A549 (cell line): ENCODE results near the gene POLR2H. TPM values are rescaled to one million over a fixed set of nuclear protein-coding genes. Genes with fewer than 3 reads are reported as not detected.

Experiments
- ATAC-seq, 2 experiments: fragments of 200-7000 bp in 1 of 2; fragments of >200 bp in 1 of 2; cut with Nextera tagmentation in 1 of 2; cut with Tn5 transposase in 1 of 2; 3 replicates each; pipeline versions ENCODE4 v1.8.0 to v1.9.1; 2018 to 2020; ENCODE audit warnings: mild to moderate bottlenecking in 1 of 2, moderate library complexity in 1 of 2
- CTCF ChIA-PET: fragments of 300-600 bp; sonication (Branson Sonifier 250); formaldehyde crosslinking; extraction: SDS; loops from one replicate; lab custom pipeline; 2021; ENCODE audit warnings: antibody characterized with exemption, inconsistent platforms; lab: Yijun Ruan, JAX
- POLR2A ChIA-PET: fragments of 350-600 bp; formaldehyde crosslinking; extraction: SDS; loops from one replicate; lab custom pipeline; 2021; ENCODE audit warnings: antibody characterized with exemption, inconsistent platforms; lab: Yijun Ruan, JAX
- DNase-seq, 2 experiments: peaks; one replicate each; pipeline versions ENCODE4 v3.0.0 to v3.0.0-alpha.2; 2011 to 2016; ENCODE audit warnings: low read depth in 1 of 2, low spot score in 1 of 2
- FAIRE-seq: peaks from 2 replicates; lab custom pipeline; 2011; peaks lifted over from hg19 to GRCh38; lab: Jason Lieb, UNC
- H3K27ac ChIP-seq, 2 experiments: fragments of >200 bp; sonication (Bioruptor Twin); formaldehyde crosslinking; 3 replicates each; pipeline ENCODE4 v1.5.1; 2016 to 2017
- H3K4me1 ChIP-seq: fragments of >200 bp; sonication (Bioruptor Twin); formaldehyde crosslinking; 3 replicates; pipeline ENCODE4 v1.6.1; 2016
- H3K4me2 ChIP-seq: fragments of >200 bp; sonication (Bioruptor Twin); formaldehyde crosslinking; 3 replicates; pipeline ENCODE4 v1.6.1; 2016
- H3K4me3 ChIP-seq: fragments of >200 bp; sonication (Bioruptor Twin); formaldehyde crosslinking; 3 replicates; pipeline ENCODE4 v1.5.1; 2016
- H3K9me3 ChIP-seq: fragments of >200 bp; sonication (Bioruptor Twin); formaldehyde crosslinking; 3 replicates; pipeline ENCODE4 v1.6.1; 2016
- ATOH8 ChIP-seq: fragments of 250-450 bp; sonication (Bioruptor Pico); IDR thresholded peaks from 2 replicates; pipeline ENCODE4 v1.5.0; 2020; ENCODE audit warnings: low read depth, mild to moderate bottlenecking, moderate library complexity
- BCL3 ChIP-seq: fragments of >200 bp; sonication (Bioruptor Twin); formaldehyde crosslinking; IDR thresholded peaks from 3 replicates; pipeline ENCODE4 v1.6.1; 2016
- BHLHE40 ChIP-seq: IDR thresholded peaks from 2 replicates; pipeline ENCODE4 v1.6.1; 2012; ENCODE audit warnings: low read depth, low read length, inconsistent platforms
- CBX2 ChIP-seq: fragments of 200-600 bp; sonication (generic); IDR thresholded peaks from 2 replicates; pipeline ENCODE4 v1.6.1; 2016; ENCODE audit warnings: low read depth, mild to moderate bottlenecking, borderline replicate concordance
- CBX8 ChIP-seq: fragments of 200-600 bp; sonication (generic); IDR thresholded peaks from 2 replicates; pipeline ENCODE4 v1.6.1; 2016
- EHF ChIP-seq: fragments of 250-450 bp; sonication (Bioruptor Pico); IDR thresholded peaks from 2 replicates; pipeline ENCODE4 v1.5.0; 2020; ENCODE audit warnings: mild to moderate bottlenecking
- EHMT2 ChIP-seq: fragments of 200-600 bp; sonication (generic); IDR thresholded peaks from 2 replicates; pipeline ENCODE4 v1.6.1; 2016; ENCODE audit warnings: antibody characterized with exemption, low read depth, mild to moderate bottlenecking, moderate library complexity
- FOSB ChIP-seq: fragments of 250-450 bp; sonication (Bioruptor Pico); IDR thresholded peaks from 2 replicates; pipeline ENCODE4 v1.5.0; 2020; ENCODE audit warnings: mild to moderate bottlenecking, moderate library complexity
- FOSL2 ChIP-seq, 2 experiments: fragments of 450-650 bp in 1 of 2; fragments of >200 bp in 1 of 2; sonication (Bioruptor Twin) in 1 of 2; formaldehyde crosslinking; IDR thresholded peaks; 2 replicates each; pipeline versions ENCODE4 v1.5.0 to v1.6.1; 2016 to 2020; ENCODE audit warnings: mild to moderate bottlenecking in 1 of 2, moderate library complexity in 1 of 2
- FOXS1 ChIP-seq: fragments of 250-450 bp; sonication (Bioruptor Pico); IDR thresholded peaks from 2 replicates; pipeline ENCODE4 v1.5.0; 2020; ENCODE audit warnings: mild to moderate bottlenecking, moderate library complexity
- GATA3 ChIP-seq: IDR thresholded peaks from 2 replicates; pipeline ENCODE4 v1.6.1; 2012; ENCODE audit warnings: borderline replicate concordance
- HDAC2 ChIP-seq: fragments of 200-600 bp; sonication (generic); IDR thresholded peaks from 2 replicates; pipeline ENCODE4 v1.6.1; 2016
- HES2 ChIP-seq: fragments of >200 bp; sonication (Bioruptor Twin); formaldehyde crosslinking; IDR thresholded peaks from 2 replicates; pipeline ENCODE4 v1.6.1; 2016
- HOXB13 ChIP-seq: fragments of 250-450 bp; sonication (Bioruptor Pico); IDR thresholded peaks from 2 replicates; pipeline ENCODE4 v1.5.0; 2020; ENCODE audit warnings: low read depth, mild to moderate bottlenecking, moderate library complexity
- KDM5A ChIP-seq: fragments of 200-600 bp; sonication (generic); IDR thresholded peaks from 2 replicates; pipeline ENCODE4 v1.6.1; 2016; ENCODE audit warnings: antibody characterized with exemption, mild to moderate bottlenecking
- MAX ChIP-seq: IDR thresholded peaks from 2 replicates; pipeline ENCODE4 v1.6.1; 2012
- MAZ ChIP-seq: fragments of 150-350 bp; IDR thresholded peaks from 2 replicates; pipeline ENCODE4 v1.6.1; 2014; ENCODE audit warnings: antibody characterized with exemption, low read depth, low read length, borderline replicate concordance
- MYC ChIP-seq: IDR thresholded peaks from 2 replicates; pipeline ENCODE4 v1.6.1; 2012; ENCODE audit warnings: mild to moderate bottlenecking, inconsistent platforms, low read length, improper control_type of control experiment, borderline replicate concordance
- POLR2A ChIP-seq: IDR thresholded peaks from 2 replicates; pipeline ENCODE4 v1.6.1; 2012; ENCODE audit warnings: mild to moderate bottlenecking, low read length
- RAD21 ChIP-seq, 2 experiments: fragments of >200 bp in 1 of 2; sonication (Bioruptor Twin) in 1 of 2; formaldehyde crosslinking in 1 of 2; IDR thresholded peaks in 1 of 2; conservative IDR thresholded peaks in 1 of 2; 2 replicates in 1 of 2; 3 replicates in 1 of 2; pipeline ENCODE4 v1.6.1; 2012 to 2018; ENCODE audit warnings: inconsistent platforms in 1 of 2
- RCOR1 ChIP-seq: fragments of 150-350 bp; IDR thresholded peaks from 2 replicates; pipeline ENCODE4 v1.6.1; 2014; ENCODE audit warnings: antibody characterized with exemption, low read length, low read depth
- RFX5 ChIP-seq: fragments of 450-650 bp; IDR thresholded peaks from 2 replicates; pipeline ENCODE4 v1.7.1; 2014; ENCODE audit warnings: antibody characterized with exemption, mild to moderate bottlenecking, moderate library complexity
- ZFP36 ChIP-seq: fragments of 450-650 bp; IDR thresholded peaks from 2 replicates; pipeline ENCODE4 v1.6.1; 2014; ENCODE audit warnings: borderline replicate concordance; ENCODE audit not compliant: partially characterized antibody
- ZNF302 ChIP-seq: fragments of 250-450 bp; sonication (Bioruptor Pico); IDR thresholded peaks from 2 replicates; pipeline ENCODE4 v1.9.0; 2021; ENCODE audit warnings: inconsistent platforms, mild to moderate bottlenecking, moderate library complexity
- WGBS: methylation state at CpG from one replicate; pipeline ENCODE4 v1.1.6; 2017; ENCODE audit errors: missing lambda C conversion rate; 5-methylcytosine and 5-hydroxymethylcytosine counted together
- polyA plus RNA-seq, 4 experiments: library from polyadenylated mRNA; depleted of rRNA in 3 of 4; stranded (reverse); fragments of >200 nt; fragmentation: RNase III in 1 of 4; extraction: RNeasy Plus Mini Kit Qiagen cat#74134 plus additional on column Dnase treatment in 1 of 4; gene quantifications; 2 replicates in 3 of 4; 3 replicates in 1 of 4; pipeline ENCODE4 v1.2.3, GENCODE V29; 2011 to 2017
- TF ChIP-seq, protein P1 (sequence below): fragments of >200 bp; sonication (Bioruptor Twin); formaldehyde crosslinking; IDR thresholded peaks from 3 replicates; pipeline ENCODE4 v1.5.1; 2016
- TF ChIP-seq, protein P2 (sequence below): IDR thresholded peaks from 2 replicates; pipeline ENCODE4 v1.6.1; 2012
- TF ChIP-seq, protein P3 (sequence below): IDR thresholded peaks from 2 replicates; pipeline ENCODE4 v1.6.1; 2012; ENCODE audit warnings: low read depth, borderline replicate concordance

The POLR2H gene
- polyA plus RNA-seq, 2 of the 4 experiments (the other 2 are of a cell fraction) = 104 to 127 TPM

GRCh38 chr3:184351511-184352148, 9.9 kb upstream of the POLR2H start (continued):
- TF ChIP-seq, protein P1, sequence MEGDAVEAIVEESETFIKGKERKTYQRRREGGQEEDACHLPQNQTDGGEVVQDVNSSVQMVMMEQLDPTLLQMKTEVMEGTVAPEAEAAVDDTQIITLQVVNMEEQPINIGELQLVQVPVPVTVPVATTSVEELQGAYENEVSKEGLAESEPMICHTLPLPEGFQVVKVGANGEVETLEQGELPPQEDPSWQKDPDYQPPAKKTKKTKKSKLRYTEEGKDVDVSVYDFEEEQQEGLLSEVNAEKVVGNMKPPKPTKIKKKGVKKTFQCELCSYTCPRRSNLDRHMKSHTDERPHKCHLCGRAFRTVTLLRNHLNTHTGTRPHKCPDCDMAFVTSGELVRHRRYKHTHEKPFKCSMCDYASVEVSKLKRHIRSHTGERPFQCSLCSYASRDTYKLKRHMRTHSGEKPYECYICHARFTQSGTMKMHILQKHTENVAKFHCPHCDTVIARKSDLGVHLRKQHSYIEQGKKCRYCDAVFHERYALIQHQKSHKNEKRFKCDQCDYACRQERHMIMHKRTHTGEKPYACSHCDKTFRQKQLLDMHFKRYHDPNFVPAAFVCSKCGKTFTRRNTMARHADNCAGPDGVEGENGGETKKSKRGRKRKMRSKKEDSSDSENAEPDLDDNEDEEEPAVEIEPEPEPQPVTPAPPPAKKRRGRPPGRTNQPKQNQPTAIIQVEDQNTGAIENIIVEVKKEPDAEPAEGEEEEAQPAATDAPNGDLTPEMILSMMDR = no peak
- TF ChIP-seq, all 56 proteins: peak for 0

DNA sequence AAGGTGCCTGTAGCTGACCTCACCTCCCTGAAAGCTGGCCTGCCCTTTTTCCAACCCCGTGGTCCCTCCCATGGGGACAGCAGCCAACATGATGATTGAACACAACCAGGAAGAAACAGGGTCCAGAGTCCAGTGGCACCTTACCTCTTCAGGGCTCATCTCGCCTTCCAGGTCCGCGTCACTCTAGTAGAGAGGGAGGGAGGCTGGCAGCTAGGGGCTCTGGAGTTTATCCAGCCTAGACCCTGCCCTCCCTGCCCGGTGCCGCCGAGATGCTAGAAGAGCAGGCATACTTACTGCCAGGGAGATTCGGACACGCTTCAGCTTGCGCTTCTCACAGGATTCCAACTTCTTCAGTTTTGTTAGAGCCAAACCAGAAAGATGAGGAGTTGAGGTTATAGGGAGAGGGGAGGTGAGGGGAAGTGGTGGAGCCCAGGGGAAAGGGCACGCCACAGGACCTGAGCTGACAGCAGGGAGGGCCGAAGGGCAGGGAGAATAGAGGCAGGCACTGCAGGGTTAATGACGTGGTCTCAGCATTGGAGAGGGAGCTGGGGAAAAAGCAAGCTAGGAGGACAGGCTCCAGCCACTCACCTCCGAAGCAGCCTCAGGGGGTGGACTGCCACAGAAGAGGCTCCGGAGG, 9.2 kb upstream of the POLR2H start:
- Histone ChIP-seq H3K4me3 (no peak overlapping the region), H3K4me2 (no peak overlapping the region), H3K4me1 (no peaks in the 10 kb centered on the region), H3K27ac (no peak overlapping the region), H3K9me3 (no peaks in the 10 kb centered on the region)
- CTCF ChIA-PET = interaction anchor here (1.2 to 3.6 kb wide), 4 partner anchors 7 to 23 kb away, joined by 3 to 23 read pairs (median 4); partner anchors contain the start of genes CLCN2 and POLR2H
- FAIRE-seq (no peak), DNase-seq (no peak), ATAC-seq (no peak)
- POLR2A ChIA-PET = no interaction called here
- WGBS = 89% methylated on average over 14 of the region's 15 CpGs
- TF ChIP-seq GATA3 (no peak), KDM5A (no peak), CBX2 (no peak), MAZ (no peak), HDAC2 (no peak), HOXB13 (no peak), ZFP36 (no peak), BCL3 (no peak), ZNF302 (CRISPR knock-in tag) (no peak), POLR2A (no peak), FOSL2 (IDR thresholded peaks at IDR 0.05) (no peak), FOSL2 (CRISPR knock-in tag; IDR thresholded peaks at IDR 0.05) (no peak), BHLHE40 (no peak), EHF (no peak), EHMT2 (no peak)
- TF ChIP-seq, protein P2, sequence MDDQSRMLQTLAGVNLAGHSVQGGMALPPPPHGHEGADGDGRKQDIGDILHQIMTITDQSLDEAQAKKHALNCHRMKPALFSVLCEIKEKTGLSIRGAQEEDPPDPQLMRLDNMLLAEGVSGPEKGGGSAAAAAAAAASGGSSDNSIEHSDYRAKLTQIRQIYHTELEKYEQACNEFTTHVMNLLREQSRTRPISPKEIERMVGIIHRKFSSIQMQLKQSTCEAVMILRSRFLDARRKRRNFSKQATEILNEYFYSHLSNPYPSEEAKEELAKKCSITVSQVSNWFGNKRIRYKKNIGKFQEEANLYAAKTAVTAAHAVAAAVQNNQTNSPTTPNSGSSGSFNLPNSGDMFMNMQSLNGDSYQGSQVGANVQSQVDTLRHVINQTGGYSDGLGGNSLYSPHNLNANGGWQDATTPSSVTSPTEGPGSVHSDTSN = no peak
- TF ChIP-seq, protein P3, sequence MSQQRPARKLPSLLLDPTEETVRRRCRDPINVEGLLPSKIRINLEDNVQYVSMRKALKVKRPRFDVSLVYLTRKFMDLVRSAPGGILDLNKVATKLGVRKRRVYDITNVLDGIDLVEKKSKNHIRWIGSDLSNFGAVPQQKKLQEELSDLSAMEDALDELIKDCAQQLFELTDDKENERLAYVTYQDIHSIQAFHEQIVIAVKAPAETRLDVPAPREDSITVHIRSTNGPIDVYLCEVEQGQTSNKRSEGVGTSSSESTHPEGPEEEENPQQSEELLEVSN = no peak

GRCh38 chr3:184352897-184353545, 8.5 kb upstream of the POLR2H start:
- Histone ChIP-seq H3K4me3 (no peak overlapping the region), H3K4me1 (no peaks in the 10 kb centered on the region), H3K9me3 (no peaks in the 10 kb centered on the region), H3K27ac (no peak overlapping the region), H3K4me2 (no peak overlapping the region)
- TF ChIP-seq RFX5 (no peak), RCOR1 (no peak), ZFP36 (no peak), RAD21 (conservative IDR thresholded peaks at IDR 0.05 in 1 of 2, IDR thresholded peaks at IDR 0.05 in 1 of 2) (no peak), MAX (no peak), GATA3 (no peak), FOXS1 (CRISPR knock-in tag) (no peak), HES2 (no peak), MYC (no peak), EHMT2 (no peak), ATOH8 (CRISPR knock-in tag) (no peak), CBX8 (no peak), FOSB (CRISPR knock-in tag) (no peak)
- ChIA-PET POLR2A (no interaction called here), CTCF (interaction anchor here (0.8 to 3.6 kb wide), 12 partner anchors 8 to 161 kb away, joined by 3 to 23 read pairs (median 6); partner anchors contain the start of genes FAM131A and POLR2H)
- ATAC-seq (no peak), FAIRE-seq (no peak), DNase-seq (no peak)
- 100% methylated on average over 1 of the region's 11 CpGs for WGBS
